GM06990 (cell line): ENCODE measurements around the gene BSPRY.

Source experiments
- DNase-seq: peaks from one replicate; pipeline ENCODE4 v3.0.0-alpha.2; 2011; ENCODE audit not compliant: insufficient read length; ENCODE audit errors: extremely low read depth
- H3K27me3 ChIP-seq: replicated peaks from 2 replicates; pipeline ENCODE4 v1.6.0; 2011; ENCODE audit warnings: low read length; ENCODE audit not compliant: control insufficient read depth, insufficient read depth
- H3K36me3 ChIP-seq: 2 replicates; pipeline ENCODE4 v1.5.1; 2011; ENCODE audit warnings: low read length; ENCODE audit not compliant: control insufficient read depth, insufficient read depth
- H3K4me3 ChIP-seq: replicated peaks from 2 replicates; pipeline ENCODE4 v1.5.1; 2011; ENCODE audit warnings: low read depth, mild to moderate bottlenecking, control low read depth, low read length
- CTCF ChIP-seq: IDR thresholded peaks from 2 replicates; pipeline ENCODE4 v1.5.1; 2011; ENCODE audit warnings: low read length, control low read depth, mild to moderate bottlenecking, inconsistent platforms; ENCODE audit not compliant: insufficient read depth, poor library complexity, severe bottlenecking

BSPRY gene

GRCh38 chr9:113326230-113326629, 23.1 kb upstream of the BSPRY start:
- Histone ChIP-seq H3K36me3 (no peaks in the 10 kb centered on the region), H3K4me3 (no peak overlapping the region), H3K27me3 (no peaks in the 10 kb centered on the region; the same call in 1 of the 2 replicates)
- no peak for TF ChIP-seq CTCF
- DNase-seq = no peak

- H3K36me3 ChIP-seq = no peaks in the 10 kb centered on the region
- no peak for TF ChIP-seq CTCF
- no peak for DNase-seq
- no peak overlapping the region for H3K4me3 ChIP-seq
- no peaks in the 10 kb centered on the region for H3K27me3 ChIP-seq
Measured at GRCh38 chr9:113328045-113328782, 21.1 kb upstream of the BSPRY start.

GRCh38 chr9:113331780-113332179, 17.6 kb upstream of the BSPRY start:
- Histone ChIP-seq H3K4me3 (no peak overlapping the region), H3K36me3 (no peaks in the 10 kb centered on the region), H3K27me3 (no peaks in the 10 kb centered on the region)
- DNase-seq = no peak
- no peak for TF ChIP-seq CTCF

- H3K36me3 ChIP-seq = no peaks in the 10 kb centered on the region
- no peak overlapping the region for H3K4me3 ChIP-seq
- DNase-seq = no peak
- no peaks in the 10 kb centered on the region for H3K27me3 ChIP-seq
- TF ChIP-seq CTCF = no peak
Measured at GRCh38 chr9:113337714-113338113, 11.6 kb upstream of the BSPRY start.

- peak; percentile 4 for TF ChIP-seq CTCF
- Histone ChIP-seq H3K4me3 (peak within 1 kb of the TSS; percentile 73), H3K27me3 (no peaks in the 10 kb centered on the region), H3K36me3 (no peaks in the 10 kb centered on the region)
- peak; percentile 91 for DNase-seq
Measured at GRCh38 chr9:113340011-113340699, 9.2 kb upstream of the BSPRY start, which contains the start of gene WDR31. Gene WDR31, minus strand, starts transcription at chr9:113340275. Its CDS starts 8,253 bp downstream, at chr9:113332022.
